HepG2 (cell line): ENCODE data around the gene PSMA7. TPM values are rescaled to one million over a fixed set of nuclear protein-coding genes. Genes with fewer than 3 reads are reported as not detected.

Experiments
- ASH2L ChIP-seq: fragments of 300-600, 200-600 bp; sonication (generic); IDR thresholded peaks from 2 replicates; pipeline ENCODE4 v1.7.0; 2017; ENCODE audit warnings: low read depth, mild to moderate bottlenecking, moderate library complexity, mixed read lengths, low read length; ENCODE audit not compliant: insufficient read length
- BORCS8-MEF2B ChIP-seq: sonication (generic); formaldehyde crosslinking; IDR thresholded peaks from 2 replicates; pipeline ENCODE4 v1.8.0; 2022; ENCODE audit warnings: mild to moderate bottlenecking, missing genetic modification reagents
- CBX1 ChIP-seq: IDR thresholded peaks from one replicate; pipeline ENCODE4 v1.6.1; 2016; ENCODE audit warnings: antibody characterized with exemption, low read depth
- ESRRA ChIP-seq: sonication (generic); formaldehyde crosslinking; IDR thresholded peaks from 2 replicates; pipeline ENCODE4 v1.5.1; 2020; ENCODE audit warnings: mild to moderate bottlenecking, low read depth, missing genetic modification reagents
- KDM5B ChIP-seq: sonication (generic); formaldehyde crosslinking; IDR thresholded peaks from 2 replicates; pipeline ENCODE4 v1.4.0; 2020; ENCODE audit warnings: missing genetic modification reagents, mild to moderate bottlenecking, borderline replicate concordance
- KLF12 ChIP-seq: sonication (generic); formaldehyde crosslinking; IDR thresholded peaks from 2 replicates; pipeline ENCODE4 v1.4.0; 2020; ENCODE audit warnings: missing genetic modification reagents, borderline replicate concordance
- KMT2A ChIP-seq: sonication (generic); formaldehyde crosslinking; IDR thresholded peaks from 2 replicates; pipeline ENCODE4 v1.4.0; 2020; ENCODE audit warnings: missing genetic modification reagents
- NFYB ChIP-seq: sonication (generic); formaldehyde crosslinking; IDR thresholded peaks from 2 replicates; pipeline ENCODE4 v1.4.0; 2020; ENCODE audit warnings: missing genetic modification reagents
- REL ChIP-seq: sonication (generic); formaldehyde crosslinking; conservative IDR thresholded peaks from 2 replicates; pipeline ENCODE4 v1.8.0; 2022; ENCODE audit warnings: mild to moderate bottlenecking, missing genetic modification reagents, moderate library complexity
- TOE1 ChIP-seq: sonication (generic); formaldehyde crosslinking; IDR thresholded peaks from 2 replicates; pipeline ENCODE4 v1.4.0; 2020; ENCODE audit warnings: mild to moderate bottlenecking, missing genetic modification reagents
- ZFP41 ChIP-seq: sonication (generic); formaldehyde crosslinking; IDR thresholded peaks from 2 replicates; pipeline ENCODE4 v1.4.0; 2020; ENCODE audit warnings: mild to moderate bottlenecking, missing genetic modification reagents, borderline replicate concordance
- ZFP82 ChIP-seq: sonication (generic); formaldehyde crosslinking; IDR thresholded peaks from 2 replicates; pipeline ENCODE4 v1.5.1; 2020; ENCODE audit warnings: mild to moderate bottlenecking, missing genetic modification reagents, borderline replicate concordance
- ZNF121 ChIP-seq: sonication (generic); formaldehyde crosslinking; IDR thresholded peaks from 2 replicates; pipeline ENCODE4 v1.5.0; 2020; ENCODE audit warnings: mild to moderate bottlenecking, missing genetic modification reagents
- ZNF143 ChIP-seq: sonication (generic); formaldehyde crosslinking; IDR thresholded peaks from 2 replicates; pipeline ENCODE4 v1.4.0; 2020; ENCODE audit warnings: missing genetic modification reagents
- ZNF263 ChIP-seq: sonication (generic); formaldehyde crosslinking; IDR thresholded peaks from 2 replicates; pipeline ENCODE4 v1.4.0; 2020; ENCODE audit warnings: missing genetic modification reagents
- ZNF3 ChIP-seq: IDR thresholded peaks from 2 replicates; pipeline ENCODE4 v1.7.0; 2017; ENCODE audit warnings: inconsistent platforms
- ZNF331 ChIP-seq: sonication (generic); formaldehyde crosslinking; IDR thresholded peaks from 2 replicates; pipeline ENCODE4 v1.4.0; 2020; ENCODE audit warnings: missing genetic modification reagents
- polyA plus RNA-seq, 8 experiments: library from polyadenylated mRNA; depleted of rRNA in 3 of 8; stranded (reverse) in 7 of 8; unstranded in 1 of 8; fragments of >200 nt; fragmentation: Illumina TruSeq in 4 of 8; extraction: Trizol in 4 of 8; gene quantifications; 2 replicates each; pipeline versions ENCODE4 v1.2.1 to v1.2.3, GENCODE V29; 2011 to 2016; ENCODE audit warnings: low read depth in 4 of 8, missing spikeins in 1 of 8, mixed read lengths in 1 of 8; ENCODE audit not compliant: insufficient read depth in 1 of 8
- total RNA-seq, 5 experiments: library from RNA; depleted of rRNA; stranded (reverse); fragments of >200 nt; fragmentation: Illumina TruSeq; extraction: Trizol; gene quantifications; 2 replicates each; pipeline ENCODE4 v1.2.3, GENCODE V29; 2016; ENCODE audit warnings: low read depth in 1 of 5
- TF ChIP-seq, protein P1 (sequence below): sonication (generic); formaldehyde crosslinking; IDR thresholded peaks from 2 replicates; pipeline ENCODE4 v1.5.1; 2020; ENCODE audit warnings: mild to moderate bottlenecking, missing genetic modification reagents, moderate library complexity
- TF ChIP-seq, protein P2 (sequence below): sonication (generic); formaldehyde crosslinking; IDR thresholded peaks from 2 replicates; pipeline ENCODE4 v1.5.0; 2020; ENCODE audit warnings: missing genetic modification reagents, mild to moderate bottlenecking, borderline replicate concordance
- TF ChIP-seq, protein P3 (sequence below): IDR thresholded peaks from 2 replicates; pipeline ENCODE4 v1.6.1; 2016; ENCODE audit warnings: mild to moderate bottlenecking, missing biosample characterization, missing genetic modification reagents
- TF ChIP-seq, protein P4 (sequence below): IDR thresholded peaks from 2 replicates; pipeline ENCODE4 v1.6.1; 2016; ENCODE audit warnings: missing biosample characterization, missing genetic modification reagents, low read depth
- TF ChIP-seq, protein P5 (sequence below): sonication (generic); formaldehyde crosslinking; IDR thresholded peaks from 2 replicates; pipeline ENCODE4 v1.8.1; 2023; ENCODE audit warnings: missing genetic modification reagents, mild to moderate bottlenecking, borderline replicate concordance

The PSMA7 gene
- total and polyA plus RNA-seq, 2 of the 13 experiments (the other 11 are each of a cell fraction or from before 2014, with no cell fraction given), result 531 to 631 TPM

DNA sequence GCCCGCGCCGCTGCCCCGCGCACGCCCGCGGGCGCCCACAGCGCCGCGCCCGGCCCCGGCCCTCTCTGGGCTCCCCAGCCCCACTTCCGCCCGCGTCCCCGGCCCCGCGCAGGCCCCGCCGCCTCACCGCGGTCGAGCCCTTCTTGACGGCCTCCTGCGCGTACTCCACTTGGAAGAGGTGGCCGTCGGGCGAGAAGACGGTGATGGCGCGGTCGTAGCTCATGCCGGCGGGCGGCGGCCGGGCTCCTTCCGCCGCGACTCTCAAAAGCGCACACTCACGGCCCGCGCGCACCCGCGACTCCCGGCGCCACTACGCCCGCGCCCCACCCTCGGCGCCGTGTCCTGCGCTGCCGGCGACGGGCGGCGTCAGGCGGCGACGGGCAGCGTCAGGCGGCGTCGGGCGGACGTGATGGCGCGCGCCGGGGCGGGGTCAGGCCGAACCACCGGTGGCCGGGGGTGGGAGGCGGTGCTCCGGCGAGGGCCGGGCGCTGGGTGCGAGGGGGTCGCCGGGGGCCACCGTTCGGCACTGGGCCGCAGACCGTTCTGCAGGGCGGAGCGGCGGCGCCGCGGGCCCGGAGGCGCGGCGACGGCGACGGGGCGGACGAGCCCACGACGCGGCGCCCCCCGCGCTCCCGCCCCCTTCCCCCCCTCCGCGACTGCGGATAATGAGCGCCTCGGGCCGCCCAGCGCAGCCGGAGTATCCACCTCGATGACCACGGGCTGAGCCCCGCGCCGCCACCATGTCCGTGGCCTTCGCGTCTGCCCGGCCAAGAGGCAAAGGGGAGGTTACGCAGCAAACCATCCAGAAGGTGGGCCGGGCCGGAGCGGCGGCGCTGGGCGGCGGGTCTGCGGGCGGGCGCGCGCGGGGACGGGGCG is at the start of gene PSMA7, which contains the start of gene SS18L1 (continued):
- TF ChIP-seq KMT2A (CRISPR knock-in tag) (peak; percentile 83), REL (CRISPR knock-in tag) (peak; percentile 64), ZFP82 (CRISPR knock-in tag) (peak; percentile 20; the same call in 1 of the 2 replicates), ASH2L (peak; percentile 61), CBX1 (peak; percentile 86), KDM5B (peak; percentile 75; the same call in 1 of the 2 replicates), ZNF331 (CRISPR knock-in tag) (peak; percentile 45), NFYB (CRISPR knock-in tag) (peak; percentile 39; the same call in 1 of the 2 replicates), ESRRA (CRISPR knock-in tag) (no peak; the same call in 1 of the 2 replicates), ZNF121 (CRISPR knock-in tag) (no peak), BORCS8-MEF2B (CRISPR knock-in tag) (peak; percentile 60; the same call in 1 of the 2 replicates), KLF12 (CRISPR knock-in tag) (peak; percentile 77; the same call in 1 of the 2 replicates), ZFP41 (CRISPR knock-in tag) (no peak), TOE1 (CRISPR knock-in tag) (0 out of 2 replicates have a peak, but pooled peaks have one; percentile 47), ZNF3 (CRISPR knock-in tag) (no peak), ZNF143 (CRISPR knock-in tag) (no peak), ZNF263 (CRISPR knock-in tag) (peak; percentile 34)
- TF ChIP-seq, protein P1, sequence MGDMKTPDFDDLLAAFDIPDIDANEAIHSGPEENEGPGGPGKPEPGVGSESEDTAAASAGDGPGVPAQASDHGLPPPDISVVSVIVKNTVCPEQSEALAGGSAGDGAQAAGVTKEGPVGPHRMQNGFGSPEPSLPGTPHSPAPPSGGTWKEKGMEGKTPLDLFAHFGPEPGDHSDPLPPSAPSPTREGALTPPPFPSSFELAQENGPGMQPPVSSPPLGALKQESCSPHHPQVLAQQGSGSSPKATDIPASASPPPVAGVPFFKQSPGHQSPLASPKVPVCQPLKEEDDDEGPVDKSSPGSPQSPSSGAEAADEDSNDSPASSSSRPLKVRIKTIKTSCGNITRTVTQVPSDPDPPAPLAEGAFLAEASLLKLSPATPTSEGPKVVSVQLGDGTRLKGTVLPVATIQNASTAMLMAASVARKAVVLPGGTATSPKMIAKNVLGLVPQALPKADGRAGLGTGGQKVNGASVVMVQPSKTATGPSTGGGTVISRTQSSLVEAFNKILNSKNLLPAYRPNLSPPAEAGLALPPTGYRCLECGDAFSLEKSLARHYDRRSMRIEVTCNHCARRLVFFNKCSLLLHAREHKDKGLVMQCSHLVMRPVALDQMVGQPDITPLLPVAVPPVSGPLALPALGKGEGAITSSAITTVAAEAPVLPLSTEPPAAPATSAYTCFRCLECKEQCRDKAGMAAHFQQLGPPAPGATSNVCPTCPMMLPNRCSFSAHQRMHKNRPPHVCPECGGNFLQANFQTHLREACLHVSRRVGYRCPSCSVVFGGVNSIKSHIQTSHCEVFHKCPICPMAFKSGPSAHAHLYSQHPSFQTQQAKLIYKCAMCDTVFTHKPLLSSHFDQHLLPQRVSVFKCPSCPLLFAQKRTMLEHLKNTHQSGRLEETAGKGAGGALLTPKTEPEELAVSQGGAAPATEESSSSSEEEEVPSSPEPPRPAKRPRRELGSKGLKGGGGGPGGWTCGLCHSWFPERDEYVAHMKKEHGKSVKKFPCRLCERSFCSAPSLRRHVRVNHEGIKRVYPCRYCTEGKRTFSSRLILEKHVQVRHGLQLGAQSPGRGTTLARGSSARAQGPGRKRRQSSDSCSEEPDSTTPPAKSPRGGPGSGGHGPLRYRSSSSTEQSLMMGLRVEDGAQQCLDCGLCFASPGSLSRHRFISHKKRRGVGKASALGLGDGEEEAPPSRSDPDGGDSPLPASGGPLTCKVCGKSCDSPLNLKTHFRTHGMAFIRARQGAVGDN (CRISPR knock-in tag), result peak; percentile 82
- TF ChIP-seq, protein P2, sequence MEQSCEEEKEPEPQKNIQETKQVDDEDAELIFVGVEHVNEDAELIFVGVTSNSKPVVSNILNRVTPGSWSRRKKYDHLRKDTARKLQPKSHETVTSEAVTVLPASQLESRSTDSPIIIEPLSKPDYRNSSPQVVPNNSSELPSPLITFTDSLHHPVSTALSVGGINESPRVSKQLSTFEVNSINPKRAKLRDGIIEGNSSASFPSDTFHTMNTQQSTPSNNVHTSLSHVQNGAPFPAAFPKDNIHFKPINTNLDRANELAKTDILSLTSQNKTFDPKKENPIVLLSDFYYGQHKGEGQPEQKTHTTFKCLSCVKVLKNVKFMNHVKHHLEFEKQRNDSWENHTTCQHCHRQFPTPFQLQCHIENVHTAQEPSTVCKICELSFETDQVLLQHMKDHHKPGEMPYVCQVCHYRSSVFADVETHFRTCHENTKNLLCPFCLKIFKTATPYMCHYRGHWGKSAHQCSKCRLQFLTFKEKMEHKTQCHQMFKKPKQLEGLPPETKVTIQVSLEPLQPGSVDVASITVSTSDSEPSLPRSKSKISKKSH (CRISPR knock-in tag), result peak; percentile 22; the same call in 1 of the 2 replicates
- TF ChIP-seq, protein P3, sequence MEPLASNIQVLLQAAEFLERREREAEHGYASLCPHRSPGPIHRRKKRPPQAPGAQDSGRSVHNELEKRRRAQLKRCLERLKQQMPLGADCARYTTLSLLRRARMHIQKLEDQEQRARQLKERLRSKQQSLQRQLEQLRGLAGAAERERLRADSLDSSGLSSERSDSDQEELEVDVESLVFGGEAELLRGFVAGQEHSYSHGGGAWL (CRISPR knock-in tag), result peak; percentile 86
- TF ChIP-seq, protein P4, sequence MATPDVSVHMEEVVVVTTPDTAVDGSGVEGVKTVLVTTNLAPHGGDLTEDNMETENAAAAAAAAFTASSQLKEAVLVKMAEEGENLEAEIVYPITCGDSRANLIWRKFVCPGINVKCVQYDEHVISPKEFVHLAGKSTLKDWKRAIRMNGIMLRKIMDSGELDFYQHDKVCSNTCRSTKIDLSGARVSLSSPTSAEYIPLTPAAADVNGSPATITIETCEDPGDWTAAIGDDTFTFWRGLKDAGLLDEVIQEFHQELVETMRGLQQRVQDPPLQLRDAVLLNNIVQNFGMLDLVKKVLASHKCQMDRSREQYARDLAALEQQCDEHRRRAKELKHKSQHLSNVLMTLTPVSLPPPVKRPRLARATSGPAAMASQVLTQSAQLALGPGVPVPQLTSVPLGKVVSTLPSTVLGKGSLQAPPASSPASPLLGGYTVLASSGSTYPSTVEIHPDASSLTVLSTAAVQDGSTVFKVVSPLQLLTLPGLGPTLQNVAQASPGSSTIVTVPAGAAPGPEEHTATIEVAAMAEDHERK, result peak; percentile 87
- TF ChIP-seq, protein P5, sequence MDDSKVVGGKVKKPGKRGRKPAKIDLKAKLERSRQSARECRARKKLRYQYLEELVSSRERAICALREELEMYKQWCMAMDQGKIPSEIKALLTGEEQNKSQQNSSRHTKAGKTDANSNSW (CRISPR knock-in tag), result peak; percentile 76
